ENCODE data around the gene ANO3. TPM values are rescaled to one million over a fixed set of nuclear protein-coding genes. Genes with fewer than 3 reads are reported as not detected.
"Not testable (repeated sequence)": the region's sequence is repeated elsewhere in the genome, so short reads cannot be mapped to it uniquely, and the experiment has no call there.

The ANO3 gene
- total and polyA plus RNA-seq, 2 experiments from 2014 or later = 0.10 to 0.32 TPM

- Histone ChIP-seq H3K4me3 (no peak overlapping the region), H3K36me3 (ENCODE audit: low read depth) (no peaks in the 10 kb centered on the region), H3K4me2 (ENCODE audit: unreplicated experiment) (no peak overlapping the region), H2AFZ (no peak overlapping the region), H3F3A (ENCODE audit: insufficient read depth) (peaks cover 23% of the 10 kb centered on the region), H4K20me1 (ENCODE audit: insufficient read depth) (no peaks in the 10 kb centered on the region), H3K4me1 (ENCODE audit: insufficient read depth) (peaks cover 27% of the 10 kb centered on the region), H3K9me3 (ENCODE audit: low read depth) (no peaks in the 10 kb centered on the region), H3K27me3 (replicated peaks; ENCODE audit: insufficient read depth) (no peaks in the 10 kb centered on the region), H3K79me2 (ENCODE audit: insufficient read depth) (no peaks in the 10 kb centered on the region), H3K9me2 (ENCODE audit: insufficient read depth) (no peaks in the 10 kb centered on the region), H3K9ac (no peak overlapping the region), H3K27ac (no peak overlapping the region)
- peak; percentile 10 for DNase-seq
- in situ Hi-C loops (cut with MboI) = no loop called here
- TF ChIP-seq EZH2 (IDR thresholded peaks at IDR 0.05; ENCODE audit: insufficient read depth, poor library complexity, severe bottlenecking) (no peak), EZH2phosphoT487 (IDR thresholded peaks at IDR 0.05; ENCODE audit: insufficient read depth, low read depth) (no peak)
- WGBS, 2 experiments (ENCODE audit: low coverage in 1 of 2, low lambda C conversion rate in 2 of 2, missing lambda C conversion rate in 2 of 2) = 71 to 86% methylated on average over 3 of the region's 3 CpGs
These were observed 251.6 kb downstream of the ANO3 start for GRCh38 chr11:26583550-26583949.

GRCh38 chr11:26584818-26585217, 252.9 kb downstream of the ANO3 start:
- H3K9me2 ChIP-seq (ENCODE audit: insufficient read depth) = no peaks in the 10 kb centered on the region
- H3K4me2 ChIP-seq (ENCODE audit: unreplicated experiment) = no peak overlapping the region
- H3K36me3 ChIP-seq (ENCODE audit: low read depth) = no peaks in the 10 kb centered on the region
- no peaks in the 10 kb centered on the region for H3K27me3 ChIP-seq (replicated peaks; ENCODE audit: insufficient read depth)
- no peak overlapping the region for H2AFZ ChIP-seq
- no peak overlapping the region for H3K4me3 ChIP-seq
- H3K9me3 ChIP-seq (ENCODE audit: low read depth) = no peaks in the 10 kb centered on the region
- in situ Hi-C loops (cut with MboI) = no loop called here
- peaks cover 15% of the 10 kb centered on the region for H3K4me1 ChIP-seq (ENCODE audit: insufficient read depth)
- no peaks in the 10 kb centered on the region for H4K20me1 ChIP-seq (ENCODE audit: insufficient read depth)
- peaks cover 11% of the 10 kb centered on the region for H3F3A ChIP-seq (ENCODE audit: insufficient read depth)
- DNase-seq = no peak
- no peaks in the 10 kb centered on the region for H3K79me2 ChIP-seq (ENCODE audit: insufficient read depth)
- no peak overlapping the region for H3K9ac ChIP-seq
- no peak overlapping the region for H3K27ac ChIP-seq
- TF ChIP-seq EZH2phosphoT487 (IDR thresholded peaks at IDR 0.05; ENCODE audit: insufficient read depth, low read depth) = no peak
- TF ChIP-seq EZH2 (IDR thresholded peaks at IDR 0.05; ENCODE audit: insufficient read depth, poor library complexity, severe bottlenecking) = no peak

- no peak overlapping the region for H3K27ac ChIP-seq
- no peak for DNase-seq
- no peak overlapping the region for H3K4me3 ChIP-seq
- H3F3A ChIP-seq (ENCODE audit: insufficient read depth) = no peaks in the 10 kb centered on the region
- no peaks in the 10 kb centered on the region for H3K36me3 ChIP-seq (ENCODE audit: low read depth)
- H2AFZ ChIP-seq = no peak overlapping the region
- no peaks in the 10 kb centered on the region for H3K4me1 ChIP-seq (ENCODE audit: insufficient read depth)
- no peak overlapping the region for H3K9ac ChIP-seq
- in situ Hi-C loops (cut with MboI) = no loop called here
- H3K9me3 ChIP-seq (ENCODE audit: low read depth) = no peaks in the 10 kb centered on the region
- 80 to 87% methylated on average over 2 of the region's 2 CpGs for WGBS, 2 experiments (ENCODE audit: low coverage in 1 of 2, low lambda C conversion rate in 2 of 2, missing lambda C conversion rate in 2 of 2)
- TF ChIP-seq EZH2phosphoT487 (IDR thresholded peaks at IDR 0.05; ENCODE audit: insufficient read depth, low read depth) (no peak), EZH2 (IDR thresholded peaks at IDR 0.05; ENCODE audit: insufficient read depth, poor library complexity, severe bottlenecking) (no peak)
- no peaks in the 10 kb centered on the region for H3K79me2 ChIP-seq (ENCODE audit: insufficient read depth)
- H3K4me2 ChIP-seq (ENCODE audit: unreplicated experiment) = no peak overlapping the region
- H4K20me1 ChIP-seq (ENCODE audit: insufficient read depth) = no peaks in the 10 kb centered on the region
- no peaks in the 10 kb centered on the region for H3K9me2 ChIP-seq (ENCODE audit: insufficient read depth)
- no peaks in the 10 kb centered on the region for H3K27me3 ChIP-seq (replicated peaks; ENCODE audit: insufficient read depth)
These were observed 255.1 kb downstream of the ANO3 start for GRCh38 chr11:26587073-26587472.

- Histone ChIP-seq H3K4me1 (ENCODE audit: insufficient read depth) (no peaks in the 10 kb centered on the region), H3K79me2 (ENCODE audit: insufficient read depth) (no peaks in the 10 kb centered on the region), H3K9me2 (ENCODE audit: insufficient read depth) (no peaks in the 10 kb centered on the region), H4K20me1 (ENCODE audit: insufficient read depth) (no peaks in the 10 kb centered on the region), H3K36me3 (ENCODE audit: low read depth) (no peaks in the 10 kb centered on the region), H3F3A (ENCODE audit: insufficient read depth) (no peaks in the 10 kb centered on the region), H3K27me3 (replicated peaks; ENCODE audit: insufficient read depth) (no peaks in the 10 kb centered on the region), H2AFZ (no peak overlapping the region), H3K4me3 (no peak overlapping the region), H3K4me2 (ENCODE audit: unreplicated experiment) (no peak overlapping the region), H3K9ac (no peak overlapping the region), H3K27ac (no peak overlapping the region), H3K9me3 (ENCODE audit: low read depth) (no peaks in the 10 kb centered on the region)
- no peak for DNase-seq
- TF ChIP-seq EZH2phosphoT487 (IDR thresholded peaks at IDR 0.05; ENCODE audit: insufficient read depth, low read depth) (no peak), EZH2 (IDR thresholded peaks at IDR 0.05; ENCODE audit: insufficient read depth, poor library complexity, severe bottlenecking) (no peak)
- in situ Hi-C loops (cut with MboI) = no loop called here
- WGBS, 2 experiments (ENCODE audit: low coverage in 1 of 2, low lambda C conversion rate in 2 of 2, missing lambda C conversion rate in 2 of 2) = 88 to 92% methylated on average over 11 of the region's 11 CpGs
These were observed 261.8 kb downstream of the ANO3 start for GRCh38 chr11:26593691-26594090.

GRCh38 chr11:26595207-26595865, 263.4 kb downstream of the ANO3 start:
- H3K9me2 ChIP-seq (ENCODE audit: insufficient read depth); H3K36me3 ChIP-seq (ENCODE audit: low read depth); H3F3A ChIP-seq (ENCODE audit: insufficient read depth); H3K79me2 ChIP-seq (ENCODE audit: insufficient read depth); H3K9me3 ChIP-seq (ENCODE audit: low read depth); H3K27me3 ChIP-seq (replicated peaks; ENCODE audit: insufficient read depth); in situ Hi-C loops (cut with MboI); H4K20me1 ChIP-seq (ENCODE audit: insufficient read depth); DNase-seq; H3K4me2 ChIP-seq (ENCODE audit: unreplicated experiment); H3K9ac ChIP-seq; H2AFZ ChIP-seq; H3K4me3 ChIP-seq; H3K27ac ChIP-seq; H3K4me1 ChIP-seq (ENCODE audit: insufficient read depth): not testable (repeated sequence)
- 53% methylated on average over 7 of the region's 7 CpGs for WGBS, 2 experiments (ENCODE audit: low coverage in 1 of 2, low lambda C conversion rate in 2 of 2, missing lambda C conversion rate in 2 of 2)

- H3K4me3 ChIP-seq; H3K4me1 ChIP-seq (ENCODE audit: insufficient read depth); H3K9ac ChIP-seq; H3K9me3 ChIP-seq (ENCODE audit: low read depth); H3K36me3 ChIP-seq (ENCODE audit: low read depth); H3K4me2 ChIP-seq (ENCODE audit: unreplicated experiment); H2AFZ ChIP-seq; H3K9me2 ChIP-seq (ENCODE audit: insufficient read depth); H3F3A ChIP-seq (ENCODE audit: insufficient read depth); H4K20me1 ChIP-seq (ENCODE audit: insufficient read depth); H3K27me3 ChIP-seq (replicated peaks; ENCODE audit: insufficient read depth); H3K79me2 ChIP-seq (ENCODE audit: insufficient read depth); in situ Hi-C loops (cut with MboI); DNase-seq; H3K27ac ChIP-seq: not testable (repeated sequence)
- 92 to 94% methylated on average over 20 of the region's 20 CpGs for WGBS, 2 experiments (ENCODE audit: low coverage in 1 of 2, low lambda C conversion rate in 2 of 2, missing lambda C conversion rate in 2 of 2)
These were observed 265.2 kb downstream of the ANO3 start for GRCh38 chr11:26597049-26597689.

Measured in GM23248 (cell line).